IMR-90 (cell line): ENCODE measurements around the gene ANO7.

Source experiments
- CEBPB ChIP-seq: IDR thresholded peaks from 2 replicates; pipeline ENCODE4 v1.6.1; 2012; ENCODE audit warnings: low read depth, low read length, improper control_type of control experiment
- POLR2A ChIP-seq: IDR thresholded peaks from 2 replicates; pipeline ENCODE4 v1.6.1; 2012; ENCODE audit warnings: mild to moderate bottlenecking, low read depth, low read length
- RAD21 ChIP-seq: IDR thresholded peaks from 2 replicates; pipeline ENCODE4 v1.6.1; 2012; ENCODE audit warnings: low read length, improper control_type of control experiment
- TF ChIP-seq, protein P1 (sequence below): conservative IDR thresholded peaks from 2 replicates; pipeline ENCODE4 v1.5.1; 2012; ENCODE audit warnings: mild to moderate bottlenecking, low read depth, low read length, improper control_type of control experiment

DNA sequence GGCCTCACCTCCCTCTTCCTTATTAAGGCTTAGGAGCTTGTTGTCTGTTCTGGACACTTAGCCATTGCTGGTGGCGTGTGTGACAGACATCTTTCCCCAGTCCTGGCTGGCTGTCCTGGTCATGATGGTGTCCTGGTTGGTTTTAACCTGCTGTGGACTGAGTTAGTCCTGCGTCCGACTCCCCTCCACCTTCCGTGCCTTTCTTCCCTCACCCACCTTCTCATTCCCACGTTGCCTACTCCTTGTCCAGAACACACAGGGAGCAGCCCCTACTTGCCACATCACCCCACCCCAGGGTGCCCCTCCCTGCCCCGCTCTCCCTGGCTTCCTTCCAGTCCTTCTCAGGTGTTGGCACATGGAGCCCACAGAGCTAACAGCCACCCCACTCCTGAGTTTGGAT, 9.5 kb downstream of the ANO7 start:
- TF ChIP-seq, protein P1, sequence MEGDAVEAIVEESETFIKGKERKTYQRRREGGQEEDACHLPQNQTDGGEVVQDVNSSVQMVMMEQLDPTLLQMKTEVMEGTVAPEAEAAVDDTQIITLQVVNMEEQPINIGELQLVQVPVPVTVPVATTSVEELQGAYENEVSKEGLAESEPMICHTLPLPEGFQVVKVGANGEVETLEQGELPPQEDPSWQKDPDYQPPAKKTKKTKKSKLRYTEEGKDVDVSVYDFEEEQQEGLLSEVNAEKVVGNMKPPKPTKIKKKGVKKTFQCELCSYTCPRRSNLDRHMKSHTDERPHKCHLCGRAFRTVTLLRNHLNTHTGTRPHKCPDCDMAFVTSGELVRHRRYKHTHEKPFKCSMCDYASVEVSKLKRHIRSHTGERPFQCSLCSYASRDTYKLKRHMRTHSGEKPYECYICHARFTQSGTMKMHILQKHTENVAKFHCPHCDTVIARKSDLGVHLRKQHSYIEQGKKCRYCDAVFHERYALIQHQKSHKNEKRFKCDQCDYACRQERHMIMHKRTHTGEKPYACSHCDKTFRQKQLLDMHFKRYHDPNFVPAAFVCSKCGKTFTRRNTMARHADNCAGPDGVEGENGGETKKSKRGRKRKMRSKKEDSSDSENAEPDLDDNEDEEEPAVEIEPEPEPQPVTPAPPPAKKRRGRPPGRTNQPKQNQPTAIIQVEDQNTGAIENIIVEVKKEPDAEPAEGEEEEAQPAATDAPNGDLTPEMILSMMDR, result no peak
- TF ChIP-seq POLR2A, result no peak
- TF ChIP-seq CEBPB, result no peak
- TF ChIP-seq RAD21, result no peak
